HepG2 (cell line): ENCODE measurements around the gene ARSJ. TPM values are rescaled to one million over a fixed set of nuclear protein-coding genes. Genes with fewer than 3 reads are reported as not detected.

Experiments used
- ATAC-seq: fragments of 200-7000 bp; cut with Tn5 transposase; 3 replicates; pipeline ENCODE4 v1.9.1; 2020; ENCODE audit warnings: mild to moderate bottlenecking, moderate library complexity
- BruUV-seq: library from RNA; stranded (reverse); fragments of 400-500 nt; replicated peaks from 2 replicates; lab custom pipeline; 2021; lab: Mats Ljungman, UMichigan
- CTCF ChIA-PET: fragments of 300-600 bp; formaldehyde crosslinking; extraction: SDS; loops from one replicate; lab custom pipeline; 2021; ENCODE audit warnings: low total read pairs, inconsistent platforms, low intra/inter-chr PET ratio; lab: Yijun Ruan, JAX
- POLR2A ChIA-PET: fragments of 350-600 bp; sonication (Branson Sonifier 250); formaldehyde crosslinking; loops from one replicate; lab custom pipeline; 2020; ENCODE audit warnings: antibody characterized with exemption, inconsistent platforms; lab: Yijun Ruan, JAX
- DNase-seq: peaks from one replicate; pipeline ENCODE4 v3.0.0-alpha.2; 2015; ENCODE audit warnings: low spot score
- FAIRE-seq: peaks from 3 replicates; lab custom pipeline; 2011; peaks lifted over from hg19 to GRCh38; lab: Jason Lieb, UNC
- H2AFZ ChIP-seq: one replicate; pipeline ENCODE4 v1.6.1; 2011; ENCODE audit warnings: low read length, inconsistent platforms
- H3K27ac ChIP-seq: fragments of 300-600 bp; 3 replicates; pipeline ENCODE4 v1.8.0; 2011; ENCODE audit warnings: mixed run types, mild to moderate bottlenecking, mixed read lengths, low read length, inconsistent platforms; ENCODE audit not compliant: insufficient read depth; ENCODE audit errors: extremely low read length
- H3K27me3 ChIP-seq, 2 experiments: fragments of 200-600 bp in 1 of 2; 2 replicates in 1 of 2; 3 replicates in 1 of 2; pipeline versions ENCODE4 v1.6.0 to v1.8.0; 2011; ENCODE audit warnings: low read length in 2 of 2, mild to moderate bottlenecking in 2 of 2, moderate library complexity in 2 of 2, inconsistent platforms in 1 of 2; ENCODE audit not compliant: insufficient read depth in 2 of 2, control insufficient read depth in 1 of 2
- H3K36me3 ChIP-seq, 2 experiments: fragments of 200-600 bp in 1 of 2; replicated peaks in 1 of 2; 2 replicates in 1 of 2; 3 replicates in 1 of 2; pipeline versions ENCODE4 v1.5.1 to v1.8.0; 2011; ENCODE audit warnings: low read length in 2 of 2, inconsistent platforms in 1 of 2; ENCODE audit not compliant: insufficient read depth in 2 of 2, control insufficient read depth in 1 of 2
- H3K4me1 ChIP-seq: 2 replicates; pipeline ENCODE4 v1.5.1; 2012; ENCODE audit warnings: low read length, inconsistent platforms; ENCODE audit not compliant: insufficient read depth
- H3K4me2 ChIP-seq: 2 replicates; pipeline ENCODE4 v1.6.0; 2011; ENCODE audit warnings: low read depth, low read length, inconsistent platforms
- H3K4me3 ChIP-seq, 3 experiments: fragments of 200-600 bp in 1 of 3; sonication (generic), shearing (Covaris generic) in 1 of 3; replicated peaks in 1 of 3; 2 replicates each; pipeline ENCODE4 v1.5.1; 2011 to 2016; ENCODE audit warnings: low read length in 3 of 3, inconsistent platforms in 2 of 3, low read depth in 2 of 3, mild to moderate bottlenecking in 2 of 3, control low read depth in 1 of 3, mixed read lengths in 1 of 3; ENCODE audit not compliant: insufficient read depth in 1 of 3
- H3K79me2 ChIP-seq: one replicate; pipeline ENCODE4 v1.6.1; 2011; ENCODE audit warnings: low read length, inconsistent platforms; ENCODE audit not compliant: insufficient read depth
- H3K9ac ChIP-seq: 2 replicates; pipeline ENCODE4 v1.6.0; 2011; ENCODE audit warnings: mild to moderate bottlenecking, low read depth, low read length, inconsistent platforms; ENCODE audit not compliant: insufficient read depth
- H3K9me3 ChIP-seq: 2 replicates; pipeline ENCODE4 v1.5.1; 2012; ENCODE audit warnings: mild to moderate bottlenecking, low read length
- H4K20me1 ChIP-seq: 2 replicates; pipeline ENCODE4 v1.6.0; 2011; ENCODE audit warnings: inconsistent platforms, mild to moderate bottlenecking, low read length, moderate library complexity; ENCODE audit not compliant: insufficient read depth
- ATF1 ChIP-seq: IDR thresholded peaks from 2 replicates; pipeline ENCODE4 v1.6.1; 2016; ENCODE audit warnings: mild to moderate bottlenecking, control low read depth
- HNRNPK ChIP-seq: fragments of 200-400 bp; formaldehyde crosslinking; IDR thresholded peaks from 2 replicates; pipeline ENCODE4 v1.6.1; 2018; ENCODE audit warnings: low read length, low read depth, moderate library complexity, mild to moderate bottlenecking; ENCODE audit not compliant: poor library complexity, severe bottlenecking
- KLF11 ChIP-seq: IDR thresholded peaks from 2 replicates; pipeline ENCODE4 v1.6.1; 2016; ENCODE audit warnings: missing compliant biosample characterization
- MAFK ChIP-seq, 2 experiments: IDR thresholded peaks in 1 of 2; conservative IDR thresholded peaks in 1 of 2; 2 replicates each; pipeline ENCODE4 v1.6.1; 2011; ENCODE audit warnings: improper control_type of control experiment in 2 of 2, low read length in 2 of 2
- NPAS2 ChIP-seq: sonication (generic); formaldehyde crosslinking; IDR thresholded peaks from 2 replicates; pipeline ENCODE4 v1.8.0; 2022; ENCODE audit warnings: mild to moderate bottlenecking, missing genetic modification reagents, borderline replicate concordance
- PAF1 ChIP-seq: IDR thresholded peaks from 2 replicates; pipeline ENCODE4 v1.6.1; 2016; ENCODE audit warnings: missing genetic modification reagents, missing compliant biosample characterization
- PRDM10 ChIP-seq: sonication (generic); formaldehyde crosslinking; IDR thresholded peaks from 2 replicates; pipeline ENCODE4 v1.4.0; 2020; ENCODE audit warnings: low read depth, missing genetic modification reagents
- PRMT3 ChIP-seq: sonication (generic); formaldehyde crosslinking; IDR thresholded peaks from 2 replicates; pipeline ENCODE4 v1.8.1; 2022; ENCODE audit warnings: low read depth, mild to moderate bottlenecking, moderate library complexity, missing genetic modification reagents, borderline replicate concordance
- RBM39 ChIP-seq: fragments of 200-400 bp; formaldehyde crosslinking; IDR thresholded peaks from one replicate; pipeline ENCODE4 v1.6.1; 2018; ENCODE audit warnings: antibody characterized with exemption, mild to moderate bottlenecking, low read depth, low read length; ENCODE audit not compliant: poor library complexity, severe bottlenecking
- ZBTB8A ChIP-seq: sonication (generic); formaldehyde crosslinking; IDR thresholded peaks from 2 replicates; pipeline ENCODE4 v1.4.0; 2020; ENCODE audit warnings: mild to moderate bottlenecking, low read depth, missing genetic modification reagents, borderline replicate concordance
- ZMYM3 ChIP-seq: sonication (generic); formaldehyde crosslinking; IDR thresholded peaks from 2 replicates; pipeline ENCODE4 v1.5.1; 2020; ENCODE audit warnings: mild to moderate bottlenecking, missing genetic modification reagents
- ZNF775 ChIP-seq: sonication (generic); formaldehyde crosslinking; IDR thresholded peaks from 2 replicates; pipeline ENCODE4 v1.4.0; 2020; ENCODE audit warnings: missing genetic modification reagents, mild to moderate bottlenecking, moderate library complexity, borderline replicate concordance
- WGBS: methylation state at CpG from one replicate; pipeline ENCODE4 v1.1.6; 2017; ENCODE audit warnings: low lambda C conversion rate; 5-methylcytosine and 5-hydroxymethylcytosine counted together
- in situ Hi-C: cut with HindIII; loops from 2 replicates; pipeline ENCODE4 v1.10.0; 2017; ENCODE audit warnings: low pct_unique_long_range_greater_than_20kb; ENCODE audit not compliant: extremely low pct_ligation_motif_present
- intact Hi-C: fragments of 100-400 bp; cut with micrococcal nuclease; formaldehyde crosslinking; loops from one replicate; pipeline ENCODE4 v1.10.0; 2022; ENCODE audit not compliant: unreplicated experiment
- polyA plus RNA-seq, 8 experiments: library from polyadenylated mRNA; depleted of rRNA in 3 of 8; stranded (reverse) in 7 of 8; unstranded in 1 of 8; fragments of >200 nt; fragmentation: Illumina TruSeq in 4 of 8; extraction: Trizol in 4 of 8; gene quantifications; 2 replicates each; pipeline versions ENCODE4 v1.2.1 to v1.2.3, GENCODE V29; 2011 to 2016; ENCODE audit warnings: low read depth in 4 of 8, missing spikeins in 1 of 8, mixed read lengths in 1 of 8; ENCODE audit not compliant: insufficient read depth in 1 of 8
- total RNA-seq, 5 experiments: library from RNA; depleted of rRNA; stranded (reverse); fragments of >200 nt; fragmentation: Illumina TruSeq; extraction: Trizol; gene quantifications; 2 replicates each; pipeline ENCODE4 v1.2.3, GENCODE V29; 2016; ENCODE audit warnings: low read depth in 1 of 5
- TF ChIP-seq, protein P1 (sequence below): sonication (generic); formaldehyde crosslinking; IDR thresholded peaks from 2 replicates; pipeline ENCODE4 v1.4.0; 2020; ENCODE audit warnings: missing genetic modification reagents

The ARSJ gene
- total and polyA plus RNA-seq, 2 of the 13 experiments (the other 11 are each of a cell fraction or from before 2014, with no cell fraction given): not detected

GRCh38 chr4:113987382-113987941 is 8.0 kb upstream of the ARSJ start:
- H3K4me2 ChIP-seq: no peak overlapping the region
- H3K27me3 ChIP-seq: no peaks in the 10 kb centered on the region
- ATAC-seq (no peak), FAIRE-seq (no peak), DNase-seq (no peak)
- WGBS: 1% methylated on average over 3 of the region's 3 CpGs
- CTCF ChIA-PET: no interaction called here
- H3K4me1 ChIP-seq: no peaks in the 10 kb centered on the region
- H3K36me3 ChIP-seq: no peaks in the 10 kb centered on the region
- H3K9ac ChIP-seq: no peak overlapping the region
- intact Hi-C loops: no loop called here
- no peak overlapping the region for H3K4me3 ChIP-seq
- BruUV-seq: no TSS peak
- H3K79me2 ChIP-seq: no peaks in the 10 kb centered on the region
- H2AFZ ChIP-seq: no peak overlapping the region
- H4K20me1 ChIP-seq: no peaks in the 10 kb centered on the region
- no peak for TF ChIP-seq PRMT3 (CRISPR knock-in tag)
- TF ChIP-seq NPAS2: no peak
- TF ChIP-seq, protein P1, sequence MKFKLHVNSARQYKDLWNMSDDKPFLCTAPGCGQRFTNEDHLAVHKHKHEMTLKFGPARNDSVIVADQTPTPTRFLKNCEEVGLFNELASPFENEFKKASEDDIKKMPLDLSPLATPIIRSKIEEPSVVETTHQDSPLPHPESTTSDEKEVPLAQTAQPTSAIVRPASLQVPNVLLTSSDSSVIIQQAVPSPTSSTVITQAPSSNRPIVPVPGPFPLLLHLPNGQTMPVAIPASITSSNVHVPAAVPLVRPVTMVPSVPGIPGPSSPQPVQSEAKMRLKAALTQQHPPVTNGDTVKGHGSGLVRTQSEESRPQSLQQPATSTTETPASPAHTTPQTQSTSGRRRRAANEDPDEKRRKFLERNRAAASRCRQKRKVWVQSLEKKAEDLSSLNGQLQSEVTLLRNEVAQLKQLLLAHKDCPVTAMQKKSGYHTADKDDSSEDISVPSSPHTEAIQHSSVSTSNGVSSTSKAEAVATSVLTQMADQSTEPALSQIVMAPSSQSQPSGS (CRISPR knock-in tag): no peak
- no peak for TF ChIP-seq HNRNPK
- no peak for TF ChIP-seq RBM39
- no peak for TF ChIP-seq KLF11 (CRISPR knock-in tag)
- no peak for TF ChIP-seq PRDM10 (CRISPR knock-in tag)
- no peak for TF ChIP-seq ZMYM3 (CRISPR knock-in tag)
- TF ChIP-seq PAF1: no peak
- TF ChIP-seq ATF1: no peak
- TF ChIP-seq ZBTB8A (CRISPR knock-in tag): no peak
- TF ChIP-seq MAFK (conservative IDR thresholded peaks at IDR 0.05 in 1 of 2, IDR thresholded peaks at IDR 0.05 in 1 of 2; ENCODE audit: low read length in 2 of 2): no peak
- TF ChIP-seq ZNF775 (CRISPR knock-in tag): no peak
- TF ChIP-seq, all 625 proteins: peak for 0
- Histone ChIP-seq H3K9me3 (no peaks in the 10 kb centered on the region), H3K27ac (no peak overlapping the region)
- in situ Hi-C loops: no loop called here
- POLR2A ChIA-PET: no interaction called here
